K562 treated with DMSO at 1 percent for 12 hours (cell line): ENCODE results near the gene UNC50. TPM values are rescaled to one million over a fixed set of nuclear protein-coding genes. Genes with fewer than 3 reads are reported as not detected.

Experiments used
- total RNA-seq: library from RNA; unstranded; fragments of 300-600 nt; gene quantifications from 2 replicates; pipeline ENCODE4 v1.2.3, GENCODE V29; 2022; ENCODE audit not compliant: insufficient read depth

Gene UNC50
- 30.5 and 34.8 TPM in 2 replicates for total RNA-seq

DNA sequence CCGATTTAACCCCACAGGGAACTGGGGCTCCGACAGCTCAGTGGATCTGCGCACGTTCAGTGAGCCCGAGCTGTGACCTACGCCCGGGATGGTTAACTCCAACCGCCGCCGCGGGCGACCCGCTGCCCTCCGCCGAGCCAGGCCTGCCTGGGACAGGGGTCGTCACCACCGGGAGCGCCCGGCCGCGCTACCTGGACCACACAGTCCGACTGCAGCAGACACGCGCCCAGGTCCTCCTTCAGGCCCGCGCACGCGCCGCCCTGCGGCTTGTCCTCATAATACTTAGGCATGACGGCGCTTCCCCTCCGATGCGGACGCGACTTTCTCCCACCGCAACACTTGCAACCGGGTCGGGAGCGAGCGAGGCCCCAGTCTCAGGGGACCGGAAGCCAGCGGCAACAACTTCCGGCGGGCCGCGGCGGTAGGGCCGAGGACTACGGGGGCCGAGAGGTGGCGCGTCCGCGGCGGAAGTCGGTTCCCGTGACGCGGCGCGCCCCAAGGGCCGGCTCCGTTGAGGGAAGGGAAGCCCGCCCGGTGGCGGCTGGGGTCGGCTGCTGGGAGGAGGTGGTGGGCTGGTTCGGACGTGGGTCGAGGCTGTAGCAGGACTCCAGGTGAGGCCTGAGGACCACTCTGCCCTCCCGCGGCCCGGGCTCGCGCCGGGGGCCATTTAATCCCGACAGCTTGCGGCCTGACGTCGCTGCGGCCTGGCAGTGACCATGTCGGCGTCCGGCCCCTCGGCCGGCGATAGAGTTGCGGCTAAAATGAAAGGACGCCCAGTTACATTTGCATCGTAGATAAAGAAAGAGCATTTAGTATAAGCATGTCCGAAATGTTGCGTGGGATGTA is at the start of gene UNC50, which contains the start of gene COA5:
UNC50 (plus strand) TSS at position 474 of the 846 bp plus-strand sequence. CDS start 1,171 bp downstream, outside the sequence.
COA5 (minus strand) TSS at position 397 of the 846 bp plus-strand sequence; CDS start at position 290, 107 bp downstream.

Other genes with a start within 250 kb of the UNC50 start
- gene INPP4A, start 163.7 kb upstream of the UNC50 start, total RNA-seq = 4.3 and 18.0 TPM in 2 replicates
- 21.9 and 30.6 TPM in 2 replicates for gene COA5, start 77 bp upstream of the UNC50 start, total RNA-seq
- 0.27 and 1.5 TPM in 2 replicates for gene MGAT4A, start 122.5 kb downstream of the UNC50 start, total RNA-seq